Loucy (cell line): ENCODE measurements around the gene AIM2.

Experiments
- CTCF ChIP-seq: fragments of 200-600 bp; sonication (generic); conservative IDR thresholded peaks from 2 replicates; pipeline ENCODE4 v1.5.1; 2014; ENCODE audit warnings: mild to moderate bottlenecking, antibody characterized with exemption, low read length
- EZH2phosphoT487 ChIP-seq: fragments of 200-600 bp; IDR thresholded peaks from 2 replicates; pipeline ENCODE4 v1.6.1; 2018; ENCODE audit warnings: antibody characterized with exemption, mild to moderate bottlenecking, moderate library complexity, borderline replicate concordance

GRCh38 chr1:159083013-159083412 is 6.4 kb upstream of the AIM2 start:
- no peak for TF ChIP-seq CTCF
- no peak for TF ChIP-seq EZH2phosphoT487
